HG03175 (cell line): Measurements from ENCODE around the gene EXD2.
"Not testable (repeated sequence)": the region's sequence is repeated elsewhere in the genome, so short reads cannot be mapped to it uniquely, and the experiment has no call there.

Source experiments
- ATAC-seq: cut with Tn5 transposase; IDR thresholded peaks from one replicate; pipeline ENCODE4 v1.9.1; 2021; ENCODE audit warnings: mild to moderate bottlenecking, moderate library complexity; ENCODE audit not compliant: unreplicated experiment

The EXD2 gene, protein sequence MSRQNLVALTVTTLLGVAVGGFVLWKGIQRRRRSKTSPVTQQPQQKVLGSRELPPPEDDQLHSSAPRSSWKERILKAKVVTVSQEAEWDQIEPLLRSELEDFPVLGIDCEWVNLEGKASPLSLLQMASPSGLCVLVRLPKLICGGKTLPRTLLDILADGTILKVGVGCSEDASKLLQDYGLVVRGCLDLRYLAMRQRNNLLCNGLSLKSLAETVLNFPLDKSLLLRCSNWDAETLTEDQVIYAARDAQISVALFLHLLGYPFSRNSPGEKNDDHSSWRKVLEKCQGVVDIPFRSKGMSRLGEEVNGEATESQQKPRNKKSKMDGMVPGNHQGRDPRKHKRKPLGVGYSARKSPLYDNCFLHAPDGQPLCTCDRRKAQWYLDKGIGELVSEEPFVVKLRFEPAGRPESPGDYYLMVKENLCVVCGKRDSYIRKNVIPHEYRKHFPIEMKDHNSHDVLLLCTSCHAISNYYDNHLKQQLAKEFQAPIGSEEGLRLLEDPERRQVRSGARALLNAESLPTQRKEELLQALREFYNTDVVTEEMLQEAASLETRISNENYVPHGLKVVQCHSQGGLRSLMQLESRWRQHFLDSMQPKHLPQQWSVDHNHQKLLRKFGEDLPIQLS

DNA sequence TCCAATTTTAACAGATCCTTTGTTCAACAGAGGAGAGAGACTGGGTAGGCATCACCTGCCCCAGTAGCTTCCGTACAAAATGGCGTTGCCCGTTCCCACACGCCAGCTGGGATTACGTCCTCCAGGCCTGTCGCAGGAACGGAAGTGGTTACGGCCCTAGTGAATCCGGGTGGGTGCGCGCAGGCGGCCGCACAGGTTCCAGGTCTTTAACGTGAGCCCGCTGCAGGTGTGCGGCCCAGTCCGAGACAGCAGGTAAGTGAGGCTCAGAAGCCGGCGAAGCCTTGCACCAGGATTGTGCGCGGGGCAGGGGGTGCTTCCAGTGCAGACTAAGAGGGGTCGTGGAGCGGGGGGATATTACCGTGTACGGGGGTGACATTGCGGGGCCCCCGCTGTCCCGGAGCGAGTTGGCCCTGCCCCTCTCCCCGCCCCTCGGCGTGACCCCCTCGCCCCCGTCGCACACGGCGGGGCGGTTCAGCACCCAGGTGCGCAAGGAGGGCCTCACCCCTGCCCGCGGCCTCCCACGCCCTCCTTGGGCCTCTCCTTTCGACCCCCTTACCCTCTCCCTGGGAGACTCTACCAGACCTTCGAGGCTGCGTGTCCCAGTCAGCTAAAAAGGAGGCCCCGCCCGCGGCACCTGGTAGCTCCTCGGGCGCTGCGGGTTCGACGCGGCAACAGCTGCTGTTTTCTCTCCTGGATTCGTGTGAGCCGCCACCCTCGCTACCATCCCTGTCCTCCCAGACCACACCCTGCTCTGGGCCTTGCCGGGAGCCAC is at the start of gene EXD2:
TSS of gene EXD2 (plus strand) at position 159 of the 772 bp plus-strand sequence. CDS start 17,973 bp downstream, outside the sequence.
- peak; percentile 83 for ATAC-seq

DNA sequence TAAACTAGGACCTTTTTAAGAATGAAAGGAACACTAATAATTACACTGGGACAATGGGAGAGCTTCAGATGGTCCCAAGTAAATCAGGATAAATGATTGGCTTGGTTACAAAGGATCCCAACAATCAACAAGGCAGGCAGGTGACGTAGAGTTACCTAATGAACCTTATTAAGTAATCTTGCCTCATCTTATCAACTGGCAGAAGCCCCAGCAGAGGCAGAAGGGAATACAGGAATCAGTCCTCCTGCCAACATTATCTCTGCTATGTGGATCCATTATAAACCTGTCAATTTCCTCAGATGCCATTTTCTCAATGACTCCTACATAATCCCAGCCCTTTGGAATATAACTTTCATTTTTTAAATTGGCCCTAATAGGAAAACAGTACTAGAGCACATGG is 49.7 kb upstream of the EXD2 start:
- no peak for ATAC-seq

DNA sequence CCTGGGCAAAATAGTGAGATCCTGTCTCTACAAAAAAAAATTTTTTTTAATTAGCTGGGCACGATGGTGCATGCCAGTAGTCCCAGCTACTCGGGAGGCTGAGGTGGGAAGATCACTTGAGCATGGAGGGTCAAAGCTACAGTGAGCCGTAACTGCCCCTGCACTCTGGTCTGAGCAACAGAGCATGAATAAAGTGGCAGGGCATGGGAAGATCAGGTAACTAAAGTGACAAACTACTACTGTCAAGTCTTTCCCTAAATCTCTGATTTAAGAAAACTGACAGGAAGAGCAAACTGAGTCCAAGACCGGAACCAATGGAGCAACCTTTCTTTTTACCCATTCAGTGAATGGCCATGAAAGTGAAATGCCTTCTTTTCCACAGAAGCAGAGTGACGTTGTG is 49.2 kb upstream of the EXD2 start:
- ATAC-seq, result no peak

DNA sequence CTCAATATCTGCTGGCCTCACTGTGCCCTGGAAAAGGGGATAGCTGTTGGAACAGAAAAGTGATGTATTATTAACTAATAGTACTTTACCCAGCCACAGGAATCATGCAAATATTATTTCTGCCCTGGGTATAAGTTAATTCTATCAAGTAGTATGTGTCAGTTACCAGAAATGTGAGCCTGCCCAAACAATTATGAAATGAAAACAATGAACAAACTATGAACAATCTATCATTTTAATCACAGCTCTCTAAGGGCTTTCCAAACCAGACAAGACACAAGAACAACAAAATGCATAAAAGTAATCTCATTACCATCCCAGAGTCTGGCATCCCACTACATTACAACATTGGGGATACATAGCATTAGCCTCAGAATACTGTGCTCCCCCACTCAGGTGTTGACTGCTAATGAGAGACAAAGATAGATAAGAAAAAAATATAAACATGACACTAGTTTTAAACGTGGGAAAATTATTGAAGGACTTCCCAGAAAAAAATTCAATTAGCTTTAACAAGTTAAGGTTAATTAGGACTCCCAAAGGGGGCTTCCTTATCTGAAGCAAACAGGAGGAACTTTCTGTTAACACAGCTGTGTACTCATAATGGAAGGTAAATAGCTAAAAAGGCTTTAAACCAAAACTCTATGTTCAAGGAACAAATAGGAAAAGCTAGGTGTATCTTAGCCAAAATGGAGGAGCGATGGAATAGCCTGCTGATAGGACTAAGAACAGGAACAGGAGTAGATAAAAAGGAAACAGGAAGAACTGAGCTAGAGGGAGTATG is 41.6 kb upstream of the EXD2 start:
- ATAC-seq, result no peak

DNA sequence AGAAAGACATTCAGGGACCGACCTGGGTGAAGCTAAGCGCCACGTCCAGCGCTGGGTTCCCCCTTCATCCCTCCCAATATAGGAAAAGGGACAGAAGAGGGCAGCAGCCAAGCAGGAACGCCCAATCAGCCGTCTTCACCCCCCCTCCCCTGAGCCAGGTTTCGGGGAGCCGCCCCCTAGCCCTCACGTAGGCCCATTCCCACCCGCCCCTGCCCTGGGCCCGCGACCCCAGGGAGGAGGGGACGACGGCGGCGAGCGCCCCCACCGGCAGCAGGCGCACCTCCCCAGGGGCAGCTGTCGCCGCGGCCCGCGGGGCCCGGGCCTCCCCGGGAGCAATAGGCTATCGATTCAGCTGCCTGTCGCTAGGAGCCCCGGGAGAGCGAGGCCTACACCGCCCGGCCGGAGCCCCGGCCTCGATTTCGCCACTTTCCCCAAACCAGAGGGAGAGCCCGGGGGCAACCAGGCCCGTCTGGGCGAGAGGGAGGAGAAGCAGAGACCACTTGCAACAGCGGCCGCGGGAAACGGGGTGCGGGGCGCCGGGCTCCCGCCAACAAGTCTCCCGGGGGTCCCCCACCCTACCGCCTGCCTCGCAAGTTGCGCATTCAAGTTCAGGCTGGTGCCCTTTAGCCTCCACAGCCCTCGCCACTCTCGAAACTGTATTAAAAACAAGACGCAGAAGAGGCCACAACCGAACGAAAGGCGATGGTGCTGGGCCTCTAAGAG is 39.7 kb upstream of the EXD2 start:
- peak; percentile 53 for ATAC-seq

DNA sequence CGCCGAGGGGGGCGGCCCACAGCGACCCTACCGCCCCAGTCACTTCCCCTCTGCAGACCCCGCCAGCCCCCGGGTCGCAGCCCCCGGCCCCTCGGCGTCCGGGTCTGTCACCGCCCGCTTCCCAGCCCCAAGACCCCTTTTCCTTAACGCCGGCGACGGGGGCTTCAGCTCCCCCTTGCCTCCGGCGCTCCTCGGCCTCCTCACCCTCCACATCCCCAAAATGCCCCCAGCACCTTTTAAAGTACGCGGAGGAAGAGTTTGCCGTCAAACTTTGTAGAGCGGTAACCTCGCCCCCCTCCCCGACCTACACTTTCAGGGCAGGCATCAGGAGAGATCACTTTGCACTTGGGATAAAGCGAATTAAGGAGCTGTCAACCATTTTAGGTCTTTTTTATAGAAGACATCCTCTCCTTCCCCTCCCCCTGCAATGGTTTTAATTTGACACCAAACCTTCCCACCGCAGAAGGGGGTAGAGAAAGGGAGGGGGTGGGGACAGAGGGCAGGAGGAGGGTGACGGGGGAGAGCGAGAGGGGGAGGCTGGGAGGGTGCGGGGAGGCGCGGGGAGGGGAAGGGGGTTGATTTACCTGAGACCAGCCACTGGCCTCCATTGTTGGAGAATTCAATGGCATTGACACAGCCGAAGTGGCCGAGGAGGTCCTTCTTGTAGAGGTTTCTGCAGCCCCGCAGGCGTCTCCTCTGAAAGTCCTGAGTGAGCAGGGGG is 39.0 kb upstream of the EXD2 start:
- peak; percentile 7 for ATAC-seq

DNA sequence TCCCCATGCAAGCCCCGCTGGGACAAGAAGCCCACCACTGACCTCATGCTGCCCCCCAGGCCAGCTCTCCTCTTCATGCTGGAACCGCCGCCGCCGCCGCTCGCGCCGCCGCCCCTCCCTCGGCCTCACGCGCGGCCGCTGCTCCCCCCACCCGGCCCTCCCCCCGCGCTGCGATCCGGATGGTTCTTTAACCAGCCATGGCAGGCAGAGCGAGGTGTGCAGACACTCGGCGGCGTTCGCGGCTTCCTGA is 38.5 kb upstream of the EXD2 start, which contains the start of gene DCAF5:
TSS of gene DCAF5 (minus strand) at position 218 of the 250 bp plus-strand sequence. CDS start at position 77, 141 bp downstream.
- no peak for ATAC-seq

DNA sequence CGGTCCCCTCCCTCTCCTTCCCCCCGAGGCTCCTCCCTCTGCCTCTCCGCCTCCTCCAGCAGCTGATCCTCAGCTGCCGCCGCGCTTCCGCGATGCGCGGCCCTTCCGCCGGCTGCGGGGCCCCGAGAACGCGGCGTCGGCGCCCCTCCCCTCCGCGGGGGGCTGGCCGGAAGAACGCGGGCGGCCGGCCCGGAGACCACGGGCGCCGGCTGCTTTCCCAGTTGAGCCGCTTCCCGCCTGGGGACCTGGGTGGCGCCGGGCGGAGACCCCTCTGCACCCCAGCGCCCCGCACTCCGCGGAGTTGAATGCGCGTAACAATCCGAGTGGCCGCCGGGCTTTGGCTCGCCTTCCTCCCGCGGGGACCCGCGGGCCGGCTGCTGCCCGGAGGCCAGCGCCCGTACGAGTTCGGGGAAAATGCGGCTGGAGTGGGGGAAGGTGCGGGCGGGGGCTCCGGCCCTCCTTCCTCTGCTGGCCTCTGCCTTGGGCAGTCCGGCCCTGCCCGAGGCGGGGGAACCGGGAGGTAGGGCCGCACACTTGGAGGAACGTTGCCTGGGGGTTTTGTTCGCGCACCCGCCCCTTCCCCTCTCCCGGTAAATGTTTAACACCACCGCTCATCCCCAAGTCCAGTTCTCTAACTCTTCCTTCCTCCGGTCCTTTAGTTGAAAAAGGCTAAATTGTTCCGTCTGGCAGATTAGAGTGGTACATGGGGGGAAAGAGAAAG is 38.0 kb upstream of the EXD2 start:
- ATAC-seq, result peak; percentile 92

DNA sequence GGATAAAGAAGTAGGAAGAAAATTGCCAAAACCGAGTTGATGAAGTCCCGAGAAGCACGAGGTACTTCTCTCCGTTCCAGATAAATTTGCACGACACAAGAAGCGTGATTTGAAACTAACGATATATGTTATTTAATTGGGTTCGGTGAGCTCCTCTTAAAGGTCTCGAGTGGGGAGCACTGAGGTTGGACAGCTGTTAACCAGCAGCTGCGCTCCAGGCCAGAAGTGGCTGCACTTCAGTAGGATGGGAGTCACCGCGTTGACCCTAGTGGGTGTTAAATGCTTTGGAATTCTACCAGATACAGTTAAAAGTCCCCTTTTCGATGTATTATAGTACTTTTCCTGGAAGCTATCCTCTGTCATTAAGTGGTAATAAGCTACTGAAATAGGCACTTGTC is 37.4 kb upstream of the EXD2 start:
- ATAC-seq, result no peak

DNA sequence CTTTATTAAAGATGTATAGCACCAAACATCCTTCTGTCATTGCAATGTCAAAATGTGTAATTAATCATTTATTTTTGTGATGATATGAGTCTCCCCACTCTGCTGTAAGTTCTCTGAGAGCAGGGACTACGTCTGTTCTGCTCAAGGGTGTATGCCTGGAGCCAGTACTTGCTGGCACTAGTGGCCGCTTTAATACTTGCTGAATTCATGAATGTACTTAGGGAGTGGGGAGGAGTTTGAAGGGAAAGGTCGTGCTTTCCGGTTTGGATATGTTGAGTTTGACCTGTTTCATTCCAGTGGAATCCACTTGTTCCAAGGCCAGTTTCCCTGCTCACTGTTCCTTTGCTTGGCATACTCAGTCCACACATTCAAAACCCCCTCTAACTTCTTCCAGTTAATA is 36.5 kb upstream of the EXD2 start:
- no peak for ATAC-seq

DNA sequence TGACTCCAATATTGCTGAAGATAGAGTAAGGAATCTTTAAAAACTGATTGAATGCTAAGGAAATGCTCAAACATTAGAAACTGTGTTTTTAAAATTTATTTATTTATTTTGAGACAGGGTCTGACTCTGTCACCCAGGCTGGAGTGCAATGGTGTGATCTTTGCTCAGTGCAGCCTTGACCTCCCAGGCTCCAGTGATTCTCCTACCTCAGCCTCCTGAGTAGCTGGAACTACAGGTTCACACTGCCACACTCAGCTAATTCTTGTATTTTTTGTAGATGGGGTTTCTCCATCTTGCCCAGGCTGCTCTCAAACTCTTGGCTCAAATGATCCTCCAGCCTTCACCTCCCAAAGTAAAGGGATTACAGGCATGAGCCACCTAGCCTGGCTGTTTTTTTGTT is 35.1 kb upstream of the EXD2 start:
- no peak for ATAC-seq

DNA sequence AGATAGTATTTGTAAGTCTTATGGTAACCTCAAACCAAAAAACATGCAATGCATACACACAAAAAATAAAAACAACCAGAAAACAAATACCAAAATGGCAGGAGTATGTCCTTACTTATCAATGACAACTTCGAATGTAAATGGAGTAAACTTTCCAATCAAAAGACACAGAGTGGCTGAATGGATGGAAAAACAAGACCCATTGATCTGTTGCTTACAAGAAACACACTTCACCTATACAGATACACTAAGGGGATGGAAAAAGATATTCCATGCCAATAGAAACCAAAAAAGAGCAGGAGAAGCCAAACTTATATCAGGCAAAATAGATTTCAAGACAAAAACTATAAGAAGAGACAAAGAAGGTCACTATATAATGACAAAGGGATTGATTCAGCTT is 29.7 kb upstream of the EXD2 start:
- ATAC-seq, result no peak

DNA sequence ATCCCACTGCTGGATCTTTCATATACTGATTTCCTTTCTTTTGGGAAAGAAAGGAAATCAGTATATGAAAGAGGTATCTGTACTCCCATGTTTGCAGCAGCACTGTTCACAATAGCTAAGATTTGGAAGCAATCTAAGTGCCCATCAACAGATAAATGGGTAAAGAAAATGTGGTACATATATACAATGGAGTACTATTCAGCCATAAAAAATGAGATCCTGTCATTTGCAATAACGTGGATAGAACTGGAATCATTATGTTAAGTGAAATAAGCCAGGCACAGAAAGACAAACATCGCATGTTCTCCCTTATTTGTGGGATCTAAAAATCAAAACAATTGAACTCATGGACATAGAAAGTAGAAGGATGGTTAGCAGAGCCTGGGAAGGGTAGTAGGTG is 25.5 kb upstream of the EXD2 start:
- not testable (repeated sequence) for ATAC-seq

DNA sequence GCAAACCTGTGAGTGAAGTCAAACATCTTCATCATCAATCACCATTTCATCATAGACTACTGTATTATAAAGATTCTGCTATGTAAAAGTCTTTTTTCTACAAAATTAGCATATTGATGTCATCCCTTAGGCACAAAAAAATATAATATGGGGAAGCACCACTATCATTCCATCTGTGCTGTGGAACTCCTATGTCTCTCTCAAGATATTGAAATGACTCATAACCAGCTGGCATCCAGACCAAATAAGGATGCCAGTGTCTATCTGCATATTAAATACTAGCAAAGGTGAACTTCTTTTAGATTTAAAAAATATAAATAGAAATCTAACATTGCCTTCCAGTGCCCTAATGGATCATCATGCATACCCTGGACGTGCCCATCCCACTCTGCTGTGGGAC is 20.5 kb upstream of the EXD2 start:
- ATAC-seq, result no peak

DNA sequence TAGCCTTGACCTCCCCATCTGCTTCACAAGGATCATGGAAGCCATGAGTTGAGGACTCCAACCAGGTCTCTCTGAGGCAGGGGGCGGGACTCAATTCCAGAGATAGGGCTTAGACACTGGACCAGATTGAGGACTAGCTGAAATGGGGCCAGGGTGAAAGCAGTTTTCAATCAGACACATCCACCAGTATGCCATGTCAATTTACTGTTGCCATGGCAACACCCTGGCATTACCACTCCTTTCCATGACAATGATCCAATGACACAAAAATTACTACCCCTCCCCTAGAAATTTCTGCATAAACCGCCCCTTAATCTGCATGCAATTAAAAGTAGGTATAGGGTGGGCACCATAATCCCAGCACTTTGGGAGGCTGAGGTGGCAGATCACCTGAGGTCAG is 19.7 kb upstream of the EXD2 start:
- ATAC-seq, result no peak

DNA sequence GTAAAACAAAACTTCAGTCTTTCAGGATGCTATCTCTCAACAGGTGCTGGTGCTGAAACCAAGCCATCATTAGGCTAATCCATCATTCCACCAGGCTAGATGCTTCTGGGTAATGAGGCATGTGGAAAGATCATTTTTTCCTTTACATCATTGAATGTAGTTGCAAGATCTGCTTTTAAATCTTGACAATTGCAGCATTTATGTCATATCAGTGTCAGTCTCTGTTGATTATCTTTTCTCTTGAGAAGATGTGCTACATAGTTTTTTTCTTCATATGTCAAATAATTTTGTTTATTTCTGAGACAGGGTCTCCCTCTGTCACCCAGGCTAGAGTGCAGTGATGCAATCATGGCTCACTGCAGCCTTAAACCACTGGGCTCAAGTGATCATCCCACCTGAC is 16.2 kb upstream of the EXD2 start:
- ATAC-seq, result no peak

DNA sequence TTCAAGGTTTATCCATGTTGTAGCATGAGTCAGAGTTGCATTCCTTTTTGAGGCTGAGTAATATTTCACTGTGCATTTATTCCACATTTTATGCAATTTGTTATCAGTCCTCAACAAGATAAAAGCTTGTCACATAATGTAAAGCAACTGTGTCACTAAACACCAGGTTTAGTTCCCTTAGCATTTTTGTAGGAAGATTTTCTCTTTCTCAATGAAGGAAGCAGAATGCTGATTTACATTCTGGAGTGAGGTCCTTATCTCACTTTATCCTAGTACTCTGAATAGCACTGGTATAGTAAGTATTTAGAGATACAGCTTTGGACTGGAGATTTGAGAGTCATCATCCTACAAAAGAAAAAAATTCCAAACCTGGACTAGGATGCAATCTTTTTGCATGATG is 9.8 kb upstream of the EXD2 start:
- no peak for ATAC-seq

DNA sequence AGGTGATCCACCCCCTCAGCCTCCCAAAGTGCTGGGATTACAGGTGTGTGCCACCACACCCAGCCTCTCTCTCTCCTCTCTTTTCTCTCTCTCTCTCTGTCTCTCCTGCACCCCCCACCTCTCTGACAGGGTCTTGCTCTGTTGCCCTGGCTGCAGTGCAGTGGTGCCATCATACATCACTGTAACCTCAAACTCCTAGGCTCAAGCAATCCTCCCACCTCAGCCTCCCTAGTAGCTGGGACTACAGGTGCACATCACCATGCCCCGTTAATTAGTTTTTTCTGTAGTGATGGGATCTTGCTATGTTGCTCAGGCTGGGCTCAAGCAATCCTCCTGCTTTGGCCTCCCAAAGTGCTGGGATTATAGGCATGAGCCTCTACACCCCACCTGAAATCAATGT is 8.7 kb upstream of the EXD2 start:
- not testable (repeated sequence) for ATAC-seq

DNA sequence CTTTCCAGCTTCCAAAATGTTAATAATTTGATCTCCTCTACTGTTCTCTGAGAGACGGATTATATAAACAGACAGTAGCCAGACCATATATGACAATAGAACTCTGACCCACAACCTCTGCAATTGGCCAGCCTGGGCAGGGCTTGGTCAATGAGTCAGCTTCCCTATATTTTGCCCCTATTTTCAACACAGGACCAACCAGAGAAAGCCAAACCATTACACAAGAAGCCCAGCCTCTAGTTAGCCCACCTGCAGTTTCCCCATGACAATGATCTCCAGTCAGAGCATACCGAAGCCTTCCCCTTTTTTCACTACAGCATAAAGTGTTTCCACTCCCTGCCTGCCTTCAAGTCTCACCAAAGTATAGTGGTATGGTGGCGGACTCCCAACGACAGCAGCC is 7.6 kb upstream of the EXD2 start:
- no peak for ATAC-seq
